Activated CD4-positive, alpha-beta T cell treated with anti-CD3 and anti-CD28 coated beads for 36 hours (primary cell): ENCODE data around the gene ANP32B. TPM values are rescaled to one million over a fixed set of nuclear protein-coding genes. Genes with fewer than 3 reads are reported as not detected.

Experiments used
- total RNA-seq, 2 experiments: library from RNA; stranded (reverse); gene quantifications; one replicate each; pipeline ENCODE4 v1.2.3, GENCODE V29; 2021

ANP32B gene
- total RNA-seq, 2 experiments from 2014 or later: 367 to 440 TPM

Other genes starting within 250 kb of the ANP32B start
- under 1 TPM; 0.07 TPM for gene FOXE1, start 130.1 kb upstream of the ANP32B start, total RNA-seq
- gene TRMO, start 60.8 kb upstream of the ANP32B start, total RNA-seq: 10 to 100 TPM; 13.9 to 20.7 TPM
- 1 to 10 TPM; 1.5 to 2.9 TPM for gene HEMGN, start 45.2 kb upstream of the ANP32B start, total RNA-seq
- gene NANS, start 73.4 kb downstream of the ANP32B start, total RNA-seq: 10 to 100 TPM; 45.9 to 47.7 TPM
- gene TRIM14, start 135.9 kb downstream of the ANP32B start, total RNA-seq: 10 to 100 TPM; 54.6 to 59.6 TPM
- gene CORO2A, start 209.3 kb downstream of the ANP32B start, total RNA-seq: 10 to 100 TPM in 1 of 2 experiments, 1 to 10 TPM in 1; 9.7 to 10.3 TPM